Measurements from ENCODE around the gene CRIP3. TPM values are rescaled to one million over a fixed set of nuclear protein-coding genes. Genes with fewer than 3 reads are reported as not detected.
A peak's percentile ranks its signal among the peaks of the same experiment; 100 is the strongest.

CRIP3 gene
- polyA plus RNA-seq, 10 donors = 0.43 to 1.5 (median 1.0) TPM

DNA sequence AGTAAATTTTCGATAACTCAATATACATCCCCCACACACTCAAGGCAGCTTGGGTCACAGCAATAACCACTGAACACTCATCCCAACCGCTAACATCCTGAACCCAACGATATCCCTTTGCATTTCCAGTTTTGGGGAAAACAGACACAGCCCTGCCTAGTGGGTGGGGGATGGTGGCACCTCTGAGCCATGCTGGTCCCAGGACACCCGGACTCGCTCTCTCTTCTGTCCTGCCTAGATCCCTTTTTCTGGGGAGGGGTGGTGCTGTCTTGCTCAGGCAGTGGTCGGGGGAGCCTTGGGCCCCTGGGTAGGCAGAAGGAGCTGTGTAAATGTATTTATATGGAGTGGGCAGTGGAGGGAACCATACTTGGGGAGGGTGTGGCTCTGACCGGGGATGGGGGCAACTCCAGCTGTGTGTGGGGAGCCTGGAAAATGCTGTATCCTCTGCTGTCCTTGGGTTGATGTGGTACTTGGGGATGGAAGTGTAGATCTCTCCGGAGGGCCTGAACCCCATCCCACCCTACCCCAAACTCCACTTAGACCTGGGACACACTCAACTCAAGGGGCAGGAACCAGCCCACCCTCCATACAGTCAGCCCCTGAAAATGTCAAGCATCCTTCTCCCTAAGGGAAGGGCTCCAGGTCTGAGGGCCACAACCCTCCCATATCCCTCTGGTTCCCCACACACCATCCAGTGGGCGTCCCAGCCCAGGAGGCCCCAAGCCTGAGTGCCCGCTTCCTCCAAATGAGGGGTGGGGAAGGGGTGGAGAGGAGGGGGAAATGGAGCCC is 34.3 kb downstream of the CRIP3 start:
- DNase-seq = no peak

DNA sequence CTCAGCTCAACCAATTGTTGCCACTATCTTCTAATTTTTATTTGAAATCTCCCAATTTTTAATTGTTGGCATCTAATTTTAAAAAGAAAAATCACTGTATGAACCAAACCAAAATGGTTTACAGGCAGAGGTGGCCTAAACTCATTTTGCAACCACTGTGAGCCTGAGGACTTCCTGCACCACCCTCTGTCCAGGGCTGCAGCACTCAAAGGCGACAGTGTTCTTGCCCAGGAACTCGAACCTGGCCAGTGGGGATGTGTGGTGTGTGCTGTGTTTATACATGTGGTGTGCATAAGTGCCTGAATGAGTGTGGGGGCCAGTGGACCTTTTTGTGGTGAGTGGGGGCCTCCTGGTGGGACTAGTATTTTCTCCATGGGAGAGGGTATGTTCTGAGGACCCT is 34.9 kb downstream of the CRIP3 start:
- DNase-seq = no peak

DNA sequence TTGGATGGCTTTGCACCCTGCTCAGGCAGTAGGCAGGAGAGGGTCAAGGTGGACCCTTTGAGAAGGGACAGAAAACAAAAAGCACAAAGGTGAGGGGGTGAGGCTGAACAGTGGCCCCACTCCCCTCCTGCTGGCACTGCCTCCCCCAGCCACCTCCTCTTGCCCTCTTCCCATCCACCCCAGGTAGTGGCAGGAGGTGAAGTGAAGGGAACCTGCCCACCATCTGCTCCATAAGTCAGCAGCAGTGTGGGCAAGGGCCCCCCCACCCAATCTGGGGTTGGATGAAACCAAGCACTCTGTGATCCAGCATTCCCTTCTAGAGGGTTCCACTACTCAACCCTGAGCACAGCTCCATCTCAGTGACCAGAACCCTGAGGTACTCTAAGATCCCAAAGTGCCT is 36.7 kb downstream of the CRIP3 start:
- no peak for DNase-seq

DNA sequence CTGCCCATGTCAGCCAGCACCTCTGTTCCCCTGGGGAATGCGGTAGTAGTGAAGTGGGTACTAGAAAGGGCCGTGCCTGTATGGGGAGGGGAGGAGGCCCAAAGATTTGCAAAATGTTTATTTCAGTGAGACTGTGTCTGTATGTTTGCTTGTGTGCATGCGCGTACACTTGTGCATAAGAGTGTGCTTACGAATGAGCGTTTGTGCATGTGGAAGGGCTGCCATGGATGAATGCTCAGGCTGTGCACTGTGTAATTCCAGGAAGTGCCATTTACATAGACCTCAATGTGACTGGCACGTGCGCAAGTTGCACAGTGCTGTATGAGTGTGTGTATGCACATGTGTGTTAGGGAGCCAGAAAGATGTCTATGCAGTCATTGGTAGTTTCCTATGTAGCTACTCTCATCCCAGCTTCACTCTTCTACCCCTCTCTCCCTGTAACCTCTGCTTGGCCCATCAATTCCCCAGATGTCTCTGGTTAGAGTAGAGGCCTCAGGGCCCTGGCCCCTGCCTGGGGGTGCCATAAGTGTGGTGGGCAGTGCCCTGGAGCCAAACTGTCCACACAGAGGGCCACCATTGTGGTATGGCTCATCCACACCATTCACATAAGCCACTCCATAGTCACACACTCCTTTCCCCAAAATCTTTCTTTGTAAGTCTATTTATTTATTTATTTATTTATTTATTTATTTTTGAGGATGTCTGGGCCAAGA is 37.4 kb downstream of the CRIP3 start:
- DNase-seq = no peak

DNA sequence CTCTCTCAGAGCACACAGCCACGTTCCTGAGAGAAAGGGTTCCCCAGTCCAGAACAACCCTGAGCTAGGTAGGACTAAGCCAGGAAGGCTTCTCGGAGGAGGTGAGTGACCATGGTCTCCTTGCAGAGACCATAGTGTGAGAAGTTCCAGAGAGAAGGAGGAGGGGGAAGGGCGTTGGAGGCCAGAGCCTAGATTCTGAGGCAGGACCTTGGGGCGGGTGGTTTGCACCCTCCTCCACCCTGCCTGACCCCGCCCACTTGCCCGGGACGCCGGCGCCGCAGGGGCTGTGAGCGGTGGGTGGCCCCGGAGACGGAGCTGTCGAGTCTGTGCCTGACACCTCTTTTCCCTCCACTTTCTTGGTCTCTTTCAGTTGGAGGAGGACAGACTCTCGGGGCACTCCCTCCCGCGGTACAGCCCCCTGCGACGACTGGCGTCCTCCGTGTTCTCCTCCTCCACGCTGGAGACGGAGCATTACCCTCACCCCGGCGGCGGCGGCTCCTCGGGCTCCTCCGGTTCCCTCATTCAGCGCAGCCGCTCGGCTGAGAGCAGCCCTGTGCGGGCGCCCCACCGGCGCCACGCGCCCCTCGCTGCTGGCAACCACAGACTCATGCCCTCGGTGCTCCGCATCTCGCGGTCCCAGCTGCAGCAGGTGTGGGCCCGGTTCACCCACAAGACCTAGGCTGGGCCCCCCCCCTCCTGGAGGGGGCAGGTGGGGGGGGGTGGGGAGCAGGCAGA is 39.2 kb downstream of the CRIP3 start:
- DNase-seq = peak in 1 of 3 donors; percentile 45

DNA sequence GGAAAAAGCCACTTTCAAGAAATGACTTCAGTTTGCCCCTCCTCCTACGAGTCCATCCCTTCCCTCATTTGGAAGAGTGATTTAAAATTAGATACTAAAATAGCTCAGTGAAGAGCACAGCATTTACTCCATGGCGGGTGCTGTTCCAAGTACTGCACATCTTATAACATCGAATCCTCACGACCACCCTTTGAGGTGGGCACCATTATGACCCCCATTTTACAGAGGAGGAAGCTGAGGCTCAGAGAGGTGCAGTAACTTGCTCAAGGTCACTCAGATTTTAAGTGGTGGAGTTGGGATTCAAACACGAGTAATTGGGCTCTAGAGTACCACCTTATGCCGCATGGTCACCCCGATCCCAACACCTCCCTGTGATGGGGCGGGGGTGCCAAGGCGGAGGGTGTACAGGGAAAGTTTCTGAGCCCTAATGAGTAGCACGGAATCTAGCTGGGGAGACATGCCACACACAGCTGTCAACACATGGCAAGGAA is 39.8 kb downstream of the CRIP3 start:
- no peak for DNase-seq

DNA sequence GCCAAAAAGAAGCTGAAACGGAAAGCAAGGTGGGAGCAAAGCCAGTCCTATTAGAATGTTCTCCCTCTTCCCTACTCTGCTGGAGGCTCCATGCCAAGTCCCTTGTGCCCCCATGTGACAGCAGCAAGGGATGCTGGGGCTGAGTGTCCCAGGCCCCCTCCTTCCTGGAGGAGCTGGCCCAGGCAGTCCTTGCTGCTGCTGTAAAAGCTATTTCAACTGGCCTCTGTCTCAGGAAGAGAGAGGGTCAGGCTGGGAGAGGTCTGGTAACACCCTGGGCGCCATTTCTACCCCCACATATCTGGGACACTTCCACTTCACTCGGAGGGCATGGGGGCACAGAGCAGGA is 40.3 kb downstream of the CRIP3 start:
- DNase-seq = peak in 1 of 3 donors; percentile 64

DNA sequence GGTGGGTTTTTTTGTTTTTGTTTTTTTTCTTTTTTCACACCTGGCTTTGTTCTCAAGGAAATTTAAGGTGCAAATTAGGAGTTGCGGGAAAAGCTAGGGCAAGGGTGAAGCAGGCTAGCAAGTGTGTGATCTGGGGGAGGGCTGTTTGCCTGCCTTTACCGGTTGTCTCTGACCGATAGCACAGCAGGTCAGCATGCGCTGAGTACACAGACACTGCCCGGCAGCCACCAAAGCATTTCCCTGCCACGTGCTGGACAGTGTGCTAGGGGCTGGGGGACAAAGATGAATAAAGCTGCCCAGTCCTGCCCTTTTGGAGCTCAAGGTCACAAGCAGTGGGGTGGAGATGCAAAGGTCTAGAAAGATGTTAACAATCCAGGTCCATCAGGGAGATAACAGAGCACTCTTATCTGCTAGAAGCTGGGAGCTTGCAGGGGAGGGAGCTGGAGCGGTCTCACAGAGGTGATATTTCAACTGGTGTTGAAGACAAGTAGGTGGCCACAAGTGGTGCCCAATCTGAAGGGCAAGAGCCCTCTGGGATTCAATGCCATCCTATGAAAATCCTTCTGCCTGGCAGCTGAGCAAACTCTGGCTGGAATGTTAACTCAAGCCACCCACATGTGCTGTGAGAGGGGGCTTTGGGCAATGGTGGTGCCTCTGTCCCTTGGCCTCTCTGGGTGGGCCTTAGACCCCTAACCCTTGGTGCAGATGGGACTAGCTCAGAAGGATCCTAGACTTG is 40.8 kb downstream of the CRIP3 start:
- no peak for DNase-seq

DNA sequence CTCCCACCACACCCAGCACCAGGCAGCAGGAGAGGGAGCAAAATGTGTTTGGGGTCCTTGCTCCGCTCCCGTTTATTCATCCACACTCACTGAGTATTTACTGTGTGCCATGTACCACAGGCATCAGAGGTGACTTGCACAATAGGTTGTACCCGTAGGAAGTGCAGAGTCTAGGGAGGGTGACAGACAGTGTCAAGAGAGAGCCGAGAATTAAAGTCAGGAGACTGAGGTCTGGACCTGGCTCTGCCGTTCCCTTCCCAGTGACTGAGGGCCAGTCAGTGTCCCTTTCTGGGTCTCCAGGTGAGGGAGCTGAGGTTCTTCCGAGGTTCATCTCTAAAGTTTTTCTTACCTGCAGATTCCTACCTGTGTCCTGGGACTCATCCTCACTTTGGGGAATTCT is 43.1 kb downstream of the CRIP3 start:
- no peak for DNase-seq

DNA sequence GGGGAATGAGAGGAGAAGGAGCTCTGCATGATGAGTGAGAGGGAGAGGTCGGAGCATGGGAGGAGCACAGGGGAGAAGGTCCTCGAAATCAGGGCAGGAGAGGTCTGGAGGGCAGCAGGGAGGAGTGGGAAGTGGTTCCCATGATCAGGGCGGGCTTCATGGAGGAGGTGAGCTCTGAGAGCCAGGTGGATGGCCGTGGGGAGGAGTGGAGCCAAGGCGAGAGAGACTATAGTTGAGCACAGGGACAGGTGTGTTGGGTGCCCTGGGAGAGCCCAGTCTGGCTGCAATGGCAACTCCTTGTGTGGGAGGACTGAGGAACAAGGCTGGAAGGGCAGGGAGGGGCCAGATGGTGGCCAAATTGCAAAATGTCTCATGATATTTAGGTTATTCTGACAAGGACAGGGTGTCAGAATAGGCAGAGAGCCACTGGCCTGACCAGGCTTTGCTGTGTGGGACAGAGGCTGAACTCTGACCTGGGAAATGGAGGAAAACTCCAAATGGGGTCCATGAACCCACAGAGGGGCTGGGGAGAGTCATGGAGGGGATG is 44.0 kb downstream of the CRIP3 start:
- DNase-seq = no peak

DNA sequence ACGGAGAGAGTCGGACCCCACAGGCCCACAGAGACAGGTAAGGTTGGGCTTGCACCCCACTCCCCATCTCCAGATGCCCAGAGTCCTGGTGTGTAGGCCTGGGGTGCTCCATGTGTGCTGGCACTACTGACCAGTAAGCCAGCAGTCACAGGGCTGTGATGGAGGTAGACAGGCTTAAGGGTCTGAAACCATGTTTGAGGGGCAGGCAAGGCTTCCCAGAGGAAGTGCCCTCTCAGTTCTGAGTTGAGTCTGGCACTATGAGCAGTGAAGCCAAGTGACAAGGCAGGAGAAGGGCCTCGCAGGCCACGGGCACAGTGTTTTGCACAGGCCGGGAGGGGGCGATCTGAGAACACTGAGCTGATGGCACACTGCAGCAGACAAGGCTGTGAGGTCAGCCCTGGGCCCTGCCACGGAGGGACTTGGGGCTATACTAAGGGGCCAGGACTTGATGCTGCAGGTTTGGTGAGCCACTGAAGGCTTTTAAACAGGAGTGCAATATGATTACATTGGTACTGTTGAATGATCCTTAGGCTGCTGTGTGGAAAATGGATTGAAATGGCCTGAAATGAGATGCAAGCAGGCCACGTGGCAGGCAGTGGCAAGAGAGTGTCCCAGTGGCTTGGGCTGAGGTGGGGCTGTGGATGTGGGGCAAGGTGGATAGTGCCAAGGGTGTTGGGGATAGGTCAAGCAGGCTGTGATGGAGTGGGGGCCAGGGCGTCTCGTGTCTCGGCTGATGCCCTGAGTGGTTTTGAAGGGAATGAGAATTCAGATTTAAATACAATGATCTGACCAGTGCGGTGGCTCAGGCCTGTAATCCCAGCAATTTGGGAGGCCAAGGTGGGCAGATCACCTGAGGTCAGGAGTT is 45.1 kb downstream of the CRIP3 start:
- peak; percentile 41 to 76 (median 52) for DNase-seq

DNA sequence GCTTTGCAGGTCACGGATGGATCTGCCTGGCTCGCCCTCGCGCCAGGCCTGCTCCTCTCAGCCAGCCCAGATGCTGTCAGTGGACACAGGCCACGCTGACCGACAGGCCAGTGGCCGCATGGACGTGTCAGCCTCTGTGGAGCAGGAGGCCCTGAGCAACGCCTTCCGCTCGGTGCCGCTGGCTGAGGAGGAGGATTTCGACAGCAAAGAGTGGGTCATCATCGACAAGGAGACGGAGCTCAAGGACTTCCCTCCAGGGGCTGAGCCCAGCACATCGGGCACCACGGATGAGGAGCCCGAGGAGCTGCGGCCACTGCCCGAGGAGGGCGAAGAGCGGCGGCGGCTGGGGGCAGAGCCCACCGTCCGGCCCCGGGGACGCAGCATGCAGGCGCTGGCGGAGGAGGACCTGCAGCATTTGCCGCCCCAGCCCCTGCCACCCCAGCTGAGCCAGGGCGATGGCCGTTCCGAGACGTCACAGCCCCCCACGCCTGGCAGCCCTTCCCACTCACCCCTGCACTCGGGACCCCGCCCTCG is 45.8 kb downstream of the CRIP3 start:
- no peak for DNase-seq

DNA sequence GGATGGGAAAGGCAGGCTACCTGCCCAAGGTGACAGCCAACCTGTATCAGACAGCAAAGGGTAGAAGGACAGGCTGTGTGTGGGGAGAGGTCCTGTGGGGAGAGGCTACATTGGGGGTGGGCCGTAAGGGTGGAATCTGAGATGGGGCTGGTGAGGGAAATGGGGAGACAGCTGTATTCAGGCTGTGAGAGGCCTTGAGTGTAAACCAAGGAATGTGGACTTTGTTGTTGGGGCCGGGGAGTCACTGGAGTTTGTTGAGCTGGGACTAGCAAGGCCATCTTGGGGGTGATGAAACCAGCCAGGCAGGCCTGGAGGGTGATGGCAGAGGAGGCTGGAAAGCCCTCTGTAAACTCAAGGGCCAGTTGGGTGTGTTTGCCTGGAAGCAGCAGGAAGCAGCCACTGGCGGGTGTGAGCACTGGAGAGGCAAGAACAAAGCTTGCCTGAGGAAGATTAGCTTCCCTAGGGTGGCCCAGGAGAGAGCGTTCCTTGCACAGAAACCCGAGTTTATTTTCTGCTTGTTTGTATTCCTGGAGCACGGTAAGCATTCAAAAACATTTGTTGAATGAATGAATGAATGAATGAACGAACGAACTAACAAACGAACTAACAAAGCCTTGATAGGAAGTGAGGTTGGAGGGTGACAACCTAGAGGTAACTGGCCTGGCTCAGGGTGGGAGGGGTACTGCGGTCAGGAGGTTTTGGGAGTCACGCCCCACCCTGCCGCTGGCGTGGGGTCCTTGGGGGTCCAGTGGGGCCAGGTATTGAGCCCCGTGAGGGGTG is 46.4 kb downstream of the CRIP3 start:
- no peak for DNase-seq

DNA sequence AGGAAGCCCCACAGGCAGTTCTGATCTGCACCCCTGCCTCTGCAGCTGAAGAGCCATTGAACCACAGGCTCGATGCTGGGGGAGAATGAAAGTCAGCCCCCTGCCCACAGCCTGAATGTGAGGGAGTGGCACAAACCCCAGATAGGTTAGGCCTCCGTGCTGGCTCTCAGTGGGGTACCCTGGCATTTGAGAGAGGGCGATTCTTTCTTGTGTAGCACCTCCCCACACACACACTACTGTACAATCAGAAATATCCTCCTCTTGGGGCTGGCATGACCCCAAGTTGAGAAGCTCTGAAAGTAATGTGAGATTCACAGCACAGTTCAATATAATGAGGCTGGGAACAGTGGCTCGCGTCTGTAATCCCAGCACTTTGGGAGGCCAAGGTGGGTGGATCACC is 47.4 kb downstream of the CRIP3 start:
- no peak for DNase-seq

DNA sequence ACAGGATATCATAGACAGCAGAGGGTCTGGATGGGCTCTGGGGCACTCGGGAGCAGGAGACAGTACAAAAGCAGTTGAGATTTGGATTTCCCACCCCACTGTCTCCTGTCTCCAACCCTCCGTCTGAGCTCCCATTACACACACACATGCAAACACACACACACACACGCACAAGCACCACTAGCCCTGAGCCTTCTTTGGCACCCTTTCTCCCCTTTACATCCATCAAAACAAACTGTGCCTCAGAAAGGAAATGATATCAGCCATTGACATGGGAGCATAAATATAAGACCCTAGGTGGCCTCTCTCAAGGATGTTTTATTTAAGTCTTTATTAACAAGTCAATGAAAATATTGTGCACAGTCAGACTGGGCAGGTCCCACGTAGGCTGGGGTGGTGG is 47.8 kb downstream of the CRIP3 start:
- DNase-seq = no peak

DNA sequence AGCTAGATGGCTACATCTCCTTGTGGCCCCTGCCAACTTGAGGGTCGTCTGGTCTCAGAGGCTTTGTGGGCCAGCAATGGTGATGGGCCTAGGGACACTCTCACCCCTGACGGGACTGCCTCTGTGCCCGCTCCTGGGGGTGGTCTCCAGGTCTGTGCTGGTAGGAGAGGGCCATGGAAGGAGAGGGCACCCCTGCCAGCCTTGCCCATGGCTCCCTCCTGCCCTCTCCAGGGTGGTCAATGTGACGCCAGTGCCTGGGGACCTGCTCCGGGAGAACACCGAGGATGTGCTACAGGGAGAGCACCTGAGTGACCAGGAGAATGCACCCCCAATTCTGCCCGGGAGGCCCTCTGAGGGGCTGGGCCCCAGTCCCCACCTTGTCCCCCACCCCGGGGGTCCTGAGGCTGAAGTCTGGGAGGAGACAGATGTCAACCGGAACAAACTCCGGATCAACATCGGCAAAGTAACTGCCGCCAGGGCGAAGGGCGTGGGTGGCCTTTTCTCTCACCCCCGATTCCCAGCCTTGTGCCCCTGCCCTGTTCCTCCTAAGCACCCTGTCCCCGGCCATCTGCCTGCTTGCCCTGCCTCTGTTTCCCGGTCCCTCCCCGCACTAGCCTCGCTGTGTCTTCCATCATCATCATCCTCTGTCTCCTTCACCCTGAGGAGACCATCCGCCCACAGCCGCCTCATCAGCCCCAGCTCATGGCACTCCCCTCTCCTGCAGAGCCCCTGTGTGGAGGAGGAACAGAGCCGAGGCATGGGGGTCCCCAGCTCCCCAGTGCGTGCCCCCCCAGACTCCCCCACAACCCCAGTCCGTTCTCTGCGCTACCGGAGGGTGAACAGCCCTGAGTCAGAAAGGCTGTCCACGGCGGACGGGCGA is 49.6 kb downstream of the CRIP3 start:
- DNase-seq = no peak

DNA sequence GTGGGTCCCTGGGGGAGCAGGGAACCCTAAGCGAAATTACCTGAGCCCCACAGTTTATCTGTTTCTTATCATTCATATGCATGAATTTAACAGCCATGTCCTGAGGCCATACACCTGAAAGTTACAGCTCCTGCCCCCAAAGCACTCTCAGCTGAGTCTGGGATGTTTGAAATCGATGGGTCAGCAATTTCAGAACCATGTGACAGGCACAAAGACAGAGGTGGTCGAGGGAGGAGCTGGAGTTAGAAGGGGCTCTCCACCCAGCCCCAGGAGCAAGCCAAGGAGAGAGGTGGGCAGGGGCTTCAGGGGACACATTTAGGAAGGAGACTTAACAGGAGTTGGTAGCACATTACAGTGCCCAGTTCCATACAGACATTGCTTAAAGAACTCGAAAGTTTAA is 50.4 kb downstream of the CRIP3 start:
- DNase-seq = no peak

DNA sequence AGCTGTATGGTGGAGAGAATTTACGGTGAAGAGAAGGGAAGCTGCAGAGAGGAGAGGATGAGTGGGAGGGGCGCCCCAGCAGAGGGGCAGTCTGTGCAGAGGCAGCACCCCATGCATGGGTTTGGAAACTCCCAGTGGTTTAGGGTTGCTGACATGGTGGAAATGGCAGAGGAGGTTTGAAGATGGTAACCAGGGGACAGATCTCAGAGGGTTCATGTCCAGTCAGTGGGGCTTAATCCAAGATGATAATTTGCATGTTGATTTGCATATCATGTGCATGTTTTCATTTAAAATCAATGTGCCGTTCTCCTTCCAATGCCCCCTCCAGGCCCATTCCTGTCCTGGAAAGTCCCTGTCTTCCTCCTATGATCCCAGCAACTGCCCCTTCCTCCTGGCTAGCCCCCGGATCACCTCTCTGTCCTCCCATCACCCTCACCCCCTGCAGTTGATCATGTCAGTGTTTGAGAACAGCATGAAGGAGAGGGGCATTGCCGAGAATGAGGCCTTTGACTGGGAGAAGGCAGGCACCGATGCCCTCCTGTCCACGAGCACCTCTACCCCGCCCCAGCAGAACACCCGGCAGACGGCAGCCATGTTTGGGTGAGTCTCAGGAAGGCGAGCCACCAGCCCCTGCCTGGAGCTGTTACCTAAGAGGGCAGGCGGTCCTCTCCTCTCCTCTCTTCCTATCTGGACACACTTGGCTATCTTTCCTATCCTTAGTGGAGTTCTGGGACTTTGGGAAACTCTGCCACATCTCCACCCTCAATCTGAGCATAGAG is 51.1 kb downstream of the CRIP3 start:
- DNase-seq = no peak

Data from muscle of back (tissue), 11 donors.